ENCODE measurements around the gene CHIT1. TPM values are rescaled to one million over a fixed set of nuclear protein-coding genes. Genes with fewer than 3 reads are reported as not detected.
A peak's percentile ranks its signal among the peaks of the same experiment; 100 is the strongest.

CHIT1 gene
- total RNA-seq, 4 donors from 2014 or later, result 0.20 TPM; not detected in 3

- no peaks in the 10 kb centered on the region for H3K9me3 ChIP-seq
- no peaks in the 10 kb centered on the region for H3K27me3 ChIP-seq
- no peaks in the 10 kb centered on the region for H3K36me3 ChIP-seq
- no peak overlapping the region for H3K4me3 ChIP-seq
- TF ChIP-seq POLR2A (IDR thresholded peaks at IDR 0.05) (no peak), CTCF (IDR thresholded peaks at IDR 0.05 in 4 of 5, conservative IDR thresholded peaks at IDR 0.05 in 1 of 5) (no peak)
- peaks cover 81 to 88% of the 10 kb centered on the region in 2 donors for H3K4me1 ChIP-seq
- H3K27ac ChIP-seq, result peak overlapping the region; percentile 92 to 96 (median 94)
- DNase-seq, result peak in 1 of 2 donors; percentile 39
- ATAC-seq, result no peak
- intact Hi-C loops (cut with DNase I; ENCODE audit: low total_unique reads) (loop anchor here (5.0 to 10.0 kb wide), 4 partner anchors 280 to 1392 kb away; partner anchors contain the start of genes ATP2B4, SHISA4, ZBED6 and ZC3H11A), in situ Hi-C loops (cut with MboI; ENCODE audit: low sequenced_read_pairs in 4 of 4) (loop anchor here in 2 of 4 donors (10.0 kb wide), 1 partner anchor 208 kb away; no protein-coding TSS in a partner anchor)
Observed at GRCh38 chr1:203276916-203277545, 47.6 kb upstream of the CHIT1 start.

GRCh38 chr1:203276408-203276807 lies 46.9 kb upstream of the CHIT1 start:
- in situ Hi-C loops (cut with MboI; ENCODE audit: low sequenced_read_pairs in 4 of 4), result loop anchor here in 2 of 4 donors (10.0 kb wide), 1 partner anchor 208 kb away; no protein-coding TSS in a partner anchor
- intact Hi-C loops (cut with DNase I; ENCODE audit: low total_unique reads), result loop anchor here (5.0 to 10.0 kb wide), 4 partner anchors 281 to 1392 kb away; partner anchors contain the start of genes ATP2B4, SHISA4, ZBED6 and ZC3H11A
- TF ChIP-seq CTCF (IDR thresholded peaks at IDR 0.05 in 4 of 5, conservative IDR thresholded peaks at IDR 0.05 in 1 of 5) (no peak), POLR2A (IDR thresholded peaks at IDR 0.05) (no peak)
- Histone ChIP-seq H3K4me3 (no peak overlapping the region), H3K27me3 (no peaks in the 10 kb centered on the region), H3K4me1 (peaks cover 75 to 84% of the 10 kb centered on the region in 2 donors), H3K36me3 (no peaks in the 10 kb centered on the region), H3K9me3 (no peaks in the 10 kb centered on the region), H3K27ac (peak overlapping the region; percentile 92 to 96 (median 94))
- ATAC-seq, result no peak
- no peak for DNase-seq

GRCh38 chr1:203275656-203276272 lies 46.3 kb upstream of the CHIT1 start:
- intact Hi-C loops (cut with DNase I; ENCODE audit: low total_unique reads) (loop anchor here (2.0 to 10.0 kb wide), 5 partner anchors 282 to 1391 kb away; partner anchors contain the start of genes ATP2B4, SHISA4, ZBED6 and ZC3H11A), in situ Hi-C loops (cut with MboI; ENCODE audit: low sequenced_read_pairs in 4 of 4) (loop anchor here in 2 of 4 donors (10.0 kb wide), 1 partner anchor 209 kb away; no protein-coding TSS in a partner anchor)
- no peak for ATAC-seq
- H3K4me3 ChIP-seq, result no peak overlapping the region
- H3K36me3 ChIP-seq, result no peaks in the 10 kb centered on the region
- peaks cover 78 to 84% of the 10 kb centered on the region in 2 donors for H3K4me1 ChIP-seq
- H3K27me3 ChIP-seq, result no peaks in the 10 kb centered on the region
- peak in 1 of 2 donors; percentile 30 for DNase-seq
- H3K9me3 ChIP-seq, result no peaks in the 10 kb centered on the region
- H3K27ac ChIP-seq, result peak overlapping the region; percentile 92 to 96 (median 94)
- no peak for TF ChIP-seq POLR2A (IDR thresholded peaks at IDR 0.05)
- TF ChIP-seq CTCF (IDR thresholded peaks at IDR 0.05 in 4 of 5, conservative IDR thresholded peaks at IDR 0.05 in 1 of 5), result no peak

- H3K36me3 ChIP-seq, result no peaks in the 10 kb centered on the region
- peak overlapping the region; percentile 92 to 96 (median 94) for H3K27ac ChIP-seq
- in situ Hi-C loops (cut with MboI; ENCODE audit: low sequenced_read_pairs in 4 of 4) (loop anchor here (5.0 to 10.0 kb wide), 4 partner anchors 53 to 213 kb away; no protein-coding TSS in a partner anchor), intact Hi-C loops (cut with DNase I; ENCODE audit: low total_unique reads) (loop anchor here (2.0 to 10.0 kb wide), 5 partner anchors 283 to 1390 kb away; partner anchors contain the start of genes ATP2B4, SHISA4, ZBED6 and ZC3H11A)
- DNase-seq, result peak; percentile 91 to 92
- H3K4me1 ChIP-seq, result peaks cover 82 to 84% of the 10 kb centered on the region in 2 donors
- TF ChIP-seq POLR2A (IDR thresholded peaks at IDR 0.05) (peak; percentile 71 to 84), CTCF (IDR thresholded peaks at IDR 0.05 in 4 of 5, conservative IDR thresholded peaks at IDR 0.05 in 1 of 5) (no peak)
- no peaks in the 10 kb centered on the region for H3K9me3 ChIP-seq
- no peaks in the 10 kb centered on the region for H3K27me3 ChIP-seq
- H3K4me3 ChIP-seq, result peak overlapping the region in 2 of 4 donors; percentile 31 to 42
- peak; percentile 68 to 71 for ATAC-seq
Observed at GRCh38 chr1:203274603-203275381, 45.3 kb upstream of the CHIT1 start.
